RWPE1 (cell line): ENCODE measurements around the gene PAAF1.
"Not testable (repeated sequence)": the region's sequence is repeated elsewhere in the genome, so short reads cannot be mapped to it uniquely, and the experiment has no call there.

Experiments used
- CTCF ChIA-PET: fragments of 350-600 bp; sonication (Branson Sonifier 250); formaldehyde crosslinking; extraction: SDS; loops from one replicate; lab custom pipeline; 2021; lab: Yijun Ruan, JAX
- POLR2A ChIA-PET: fragments of 400-600 bp; formaldehyde crosslinking; extraction: SDS; loops from one replicate; lab custom pipeline; 2020; ENCODE audit warnings: antibody characterized with exemption; ENCODE audit not compliant: low non-redundant PET; lab: Yijun Ruan, JAX
- DNase-seq: peaks from one replicate; pipeline ENCODE4 v3.0.0; 2012; ENCODE audit warnings: low spot score
- H3K27ac ChIP-seq: fragments of 450-650 bp; 2 replicates; pipeline ENCODE4 v1.5.1; 2017
- CTCF ChIP-seq: fragments of 450-650 bp; conservative IDR thresholded peaks from 2 replicates; pipeline ENCODE4 v1.5.1; 2017; ENCODE audit warnings: low read depth, mild to moderate bottlenecking

Gene PAAF1

GRCh38 chr11:73875380-73875779 lies 1.4 kb upstream of the PAAF1 start:
- no peak for TF ChIP-seq CTCF
- CTCF ChIA-PET = interaction anchor here (1.0 kb wide), 1 partner anchor 26 kb away, joined by 6 read pairs; no protein-coding TSS in a partner anchor
- POLR2A ChIA-PET = no interaction called here
- no peak for DNase-seq
- peak overlapping the region; percentile 92; the same call in 1 of the 2 replicates for H3K27ac ChIP-seq

- peak overlapping the region; percentile 92 for H3K27ac ChIP-seq
- ChIA-PET CTCF (interaction anchor here (1.0 kb wide), 1 partner anchor 25 kb away, joined by 6 read pairs; no protein-coding TSS in a partner anchor), POLR2A (no interaction called here)
- DNase-seq = no peak
- TF ChIP-seq CTCF = no peak
Measured at GRCh38 chr11:73875840-73876239, 959 bp upstream of the PAAF1 start.

- ChIA-PET POLR2A (no interaction called here), CTCF (interaction anchor here (0.6 kb wide), 2 partner anchors 81 to 358 kb away, joined by 4 to 8 read pairs; no protein-coding TSS in a partner anchor)
- no peak overlapping the region for H3K27ac ChIP-seq
- TF ChIP-seq CTCF = no peak
- no peak for DNase-seq
Measured at GRCh38 chr11:73878771-73879170, 2.0 kb downstream of the PAAF1 start.

- POLR2A ChIA-PET, DNase-seq, H3K27ac ChIP-seq: not testable (repeated sequence)
- CTCF ChIA-PET = interaction anchor here (0.6 kb wide), 1 partner anchor 14 kb away, joined by 4 read pairs; no protein-coding TSS in a partner anchor
Measured at GRCh38 chr11:73880449-73880848, 3.6 kb downstream of the PAAF1 start.

GRCh38 chr11:73883856-73884255 lies 7.1 kb downstream of the PAAF1 start:
- H3K27ac ChIP-seq = no peak overlapping the region
- TF ChIP-seq CTCF = no peak
- POLR2A ChIA-PET = no interaction called here
- no peak for DNase-seq
- CTCF ChIA-PET = no interaction called here

- no peak for DNase-seq
- ChIA-PET POLR2A (no interaction called here), CTCF (no interaction called here)
- H3K27ac ChIP-seq = no peak overlapping the region
- no peak for TF ChIP-seq CTCF
Measured at GRCh38 chr11:73888244-73888643, 11.4 kb downstream of the PAAF1 start.

GRCh38 chr11:73889019-73889418 lies 12.2 kb downstream of the PAAF1 start:
- peak; percentile 31 for DNase-seq
- no peak overlapping the region for H3K27ac ChIP-seq
- CTCF ChIA-PET = interaction anchor here (0.8 kb wide), 1 partner anchor 548 kb away, joined by 3 read pairs; no protein-coding TSS in a partner anchor
- POLR2A ChIA-PET = no interaction called here
- TF ChIP-seq CTCF = no peak
